Large intestine (tissue), 3 donors: ENCODE results near the gene CR2. TPM values are rescaled to one million over a fixed set of nuclear protein-coding genes. Genes with fewer than 3 reads are reported as not detected.
A peak's percentile ranks its signal among the peaks of the same experiment; 100 is the strongest.
"Not testable (repeated sequence)": the region's sequence is repeated elsewhere in the genome, so short reads cannot be mapped to it uniquely, and the experiment has no call there.

Source experiments
- DNase-seq, 2 donors: peaks; one replicate each; pipeline versions ENCODE4 v3.0.0 to v3.0.0-alpha.2; 2013
- H3K27ac ChIP-seq: one replicate; pipeline ENCODE4 v1.5.1; 2013; ENCODE audit warnings: low read length
- H3K27me3 ChIP-seq: 2 replicates; pipeline ENCODE4 v1.6.1; 2013; ENCODE audit warnings: low read length; ENCODE audit not compliant: control insufficient read depth, insufficient read depth
- H3K36me3 ChIP-seq: 2 replicates; pipeline ENCODE4 v1.6.1; 2013; ENCODE audit warnings: low read length; ENCODE audit not compliant: control insufficient read depth, insufficient read depth
- H3K4me1 ChIP-seq: one replicate; pipeline ENCODE4 v1.6.1; 2013; ENCODE audit warnings: low read length; ENCODE audit not compliant: control insufficient read depth, insufficient read depth
- H3K4me3 ChIP-seq: one replicate; pipeline ENCODE4 v1.5.1; 2013; ENCODE audit warnings: low read length
- H3K9me3 ChIP-seq: one replicate; pipeline ENCODE4 v1.6.1; 2013; ENCODE audit warnings: mild to moderate bottlenecking, low read depth, low read length, moderate library complexity; ENCODE audit not compliant: control insufficient read depth
- WGBS: methylation state at CpG from one replicate; pipeline ENCODE4 v1.1.5; 2013; ENCODE audit warnings: low lambda C conversion rate; ENCODE audit not compliant: insufficient coverage; 5-methylcytosine and 5-hydroxymethylcytosine counted together
- polyA plus RNA-seq: library from polyadenylated mRNA; unstranded; fragments of 120-200 nt; gene quantifications from one replicate; pipeline ENCODE4 v1.2.1, GENCODE V29; 2013

The CR2 gene
- polyA plus RNA-seq, 1 donor, result 0.27 TPM

- WGBS, result no CpG with 5 or more reads among the region's 28 CpGs
These were observed 30.4 kb upstream of the CR2 start for GRCh38 chr1:207423560-207424292.

GRCh38 chr1:207424570-207425131 lies 29.5 kb upstream of the CR2 start:
- no peak for DNase-seq
- Histone ChIP-seq H3K36me3 (no peaks in the 10 kb centered on the region), H3K4me1 (peaks cover 3% of the 10 kb centered on the region), H3K27ac (no peak overlapping the region), H3K9me3 (peaks cover 4% of the 10 kb centered on the region), H3K27me3 (peaks cover 2% of the 10 kb centered on the region), H3K4me3 (no peak overlapping the region)
- WGBS, result no CpG with 5 or more reads among the region's 17 CpGs

More at GRCh38 chr1:207423560-207424292, 30.4 kb upstream of the CR2 start:
- H3K27ac ChIP-seq, result no peak overlapping the region
- DNase-seq, result peak in 1 of 2 donors; percentile 34
- no peaks in the 10 kb centered on the region for H3K36me3 ChIP-seq
- peak overlapping the region; percentile 12 for H3K4me3 ChIP-seq
- peaks cover 2% of the 10 kb centered on the region for H3K27me3 ChIP-seq
- H3K9me3 ChIP-seq, result peaks cover 4% of the 10 kb centered on the region
- H3K4me1 ChIP-seq, result peaks cover 3% of the 10 kb centered on the region

DNA sequence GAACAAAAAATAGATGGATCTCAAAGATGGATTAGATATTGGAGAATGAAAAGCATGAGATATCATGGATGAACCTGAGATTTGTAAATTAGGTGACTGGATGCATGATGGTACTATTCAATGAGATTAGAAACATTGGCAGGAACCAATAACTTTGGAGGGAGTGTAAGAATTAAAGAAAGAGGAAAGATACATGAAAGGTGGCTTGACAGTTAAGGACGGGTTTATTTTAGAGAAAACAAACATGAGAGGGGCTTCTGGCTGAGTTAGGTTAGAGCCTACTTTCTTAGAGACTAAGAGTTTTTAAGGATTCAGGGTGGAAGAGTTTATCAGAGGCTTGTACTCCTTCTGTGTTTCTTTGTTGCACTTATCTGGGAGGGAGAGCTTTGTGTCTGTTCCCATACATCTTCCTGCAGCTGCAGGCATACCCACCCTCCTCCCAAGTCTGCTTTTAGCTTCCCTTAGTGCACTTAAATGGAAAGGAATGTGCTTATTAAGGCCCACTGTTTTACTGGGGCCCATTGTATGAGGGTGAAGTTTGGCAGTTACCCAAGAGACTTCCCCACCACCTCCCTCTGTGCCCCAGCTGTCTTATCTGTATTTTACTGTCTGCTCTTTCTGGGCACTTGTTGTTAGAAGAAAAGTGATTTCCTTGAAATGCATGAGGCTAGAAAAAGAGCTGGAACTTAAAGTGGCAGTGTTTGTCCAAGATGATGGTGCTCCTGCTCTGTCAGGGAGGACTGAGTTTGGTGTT lies 26.1 kb upstream of the CR2 start:
- Histone ChIP-seq H3K4me1 (peaks cover 3% of the 10 kb centered on the region), H3K27ac (no peak overlapping the region), H3K27me3 (peaks cover 2% of the 10 kb centered on the region), H3K9me3 (no peaks in the 10 kb centered on the region), H3K36me3 (no peaks in the 10 kb centered on the region), H3K4me3 (no peak overlapping the region)
- 90% methylated on average over 1 of the region's 1 CpG for WGBS
- no peak for DNase-seq

DNA sequence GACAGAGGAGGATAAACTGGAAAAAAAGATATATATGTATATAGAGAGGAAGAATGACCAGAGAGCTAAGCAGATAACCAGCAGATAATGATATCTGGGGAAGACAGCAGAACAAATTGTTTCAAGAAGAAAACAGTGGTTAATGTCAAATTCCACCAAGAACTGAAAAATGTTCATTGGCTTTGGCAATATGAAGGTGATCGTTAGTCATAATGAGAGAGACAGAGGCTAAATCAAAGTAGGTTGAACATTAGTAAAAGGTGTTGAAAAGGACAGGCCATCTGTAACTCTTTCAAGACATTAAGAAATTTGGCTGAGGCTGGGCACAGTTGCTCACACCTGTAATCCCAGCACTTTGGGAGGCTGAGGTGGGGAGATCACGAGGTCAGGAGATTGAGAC lies 25.3 kb upstream of the CR2 start:
- Histone ChIP-seq H3K27ac (no peak overlapping the region), H3K4me3 (no peak overlapping the region), H3K27me3 (peaks cover 2% of the 10 kb centered on the region), H3K4me1 (peaks cover 3% of the 10 kb centered on the region), H3K9me3 (no peaks in the 10 kb centered on the region), H3K36me3 (no peaks in the 10 kb centered on the region)
- DNase-seq, result no peak
- WGBS, result no CpG with 5 or more reads among the region's 2 CpGs

GRCh38 chr1:207429963-207430362 lies 24.2 kb upstream of the CR2 start:
- Histone ChIP-seq H3K4me1 (peaks cover 3% of the 10 kb centered on the region), H3K4me3 (no peak overlapping the region), H3K9me3 (no peaks in the 10 kb centered on the region), H3K27ac (no peak overlapping the region), H3K36me3 (no peaks in the 10 kb centered on the region), H3K27me3 (no peaks in the 10 kb centered on the region)
- 67% methylated on average over 1 of the region's 2 CpGs for WGBS
- no peak for DNase-seq

GRCh38 chr1:207430602-207431001 lies 23.5 kb upstream of the CR2 start:
- Histone ChIP-seq H3K4me3 (no peak overlapping the region), H3K27me3 (no peaks in the 10 kb centered on the region), H3K27ac (no peak overlapping the region), H3K36me3 (no peaks in the 10 kb centered on the region), H3K9me3 (no peaks in the 10 kb centered on the region), H3K4me1 (peaks cover 3% of the 10 kb centered on the region)
- WGBS, result 80% methylated on average over 1 of the region's 1 CpG
- no peak for DNase-seq

GRCh38 chr1:207431508-207431907 lies 22.6 kb upstream of the CR2 start:
- Histone ChIP-seq H3K36me3 (no peaks in the 10 kb centered on the region), H3K9me3 (no peaks in the 10 kb centered on the region), H3K4me3 (no peak overlapping the region), H3K27ac (no peak overlapping the region), H3K27me3 (no peaks in the 10 kb centered on the region), H3K4me1 (peaks cover 3% of the 10 kb centered on the region)
- no peak for DNase-seq
- WGBS, result 100% methylated on average over 2 of the region's 2 CpGs

GRCh38 chr1:207433435-207433834 lies 20.7 kb upstream of the CR2 start:
- H3K9me3 ChIP-seq, result no peaks in the 10 kb centered on the region
- no peaks in the 10 kb centered on the region for H3K27me3 ChIP-seq
- WGBS, result 80% methylated on average over 1 of the region's 3 CpGs
- DNase-seq, result no peak
- H3K4me3 ChIP-seq, result no peak overlapping the region
- H3K36me3 ChIP-seq, result no peaks in the 10 kb centered on the region
- H3K4me1 ChIP-seq, result peaks cover 1% of the 10 kb centered on the region
- peak overlapping the region; percentile 61 for H3K27ac ChIP-seq

DNA sequence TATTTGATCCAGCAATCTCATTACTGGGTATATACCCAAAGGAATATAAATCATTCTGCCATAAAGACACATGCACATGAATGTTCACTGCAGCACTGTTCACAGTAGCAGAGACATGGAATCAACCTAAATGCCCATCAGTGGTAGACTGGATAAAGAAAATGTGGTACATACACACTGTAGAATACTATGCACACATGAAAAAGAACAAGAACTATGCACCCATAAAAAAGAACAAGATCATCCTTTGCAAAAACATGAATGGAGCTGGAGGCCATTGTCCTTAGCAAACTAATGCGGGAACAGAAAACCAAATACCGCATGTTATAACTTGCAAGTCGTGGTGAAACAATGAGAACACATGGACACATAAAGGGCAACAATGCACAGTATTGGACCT lies 17.4 kb upstream of the CR2 start:
- H3K27me3 ChIP-seq, H3K36me3 ChIP-seq, H3K4me3 ChIP-seq, H3K9me3 ChIP-seq, DNase-seq, H3K4me1 ChIP-seq, H3K27ac ChIP-seq: not testable (repeated sequence)
- WGBS, result no CpG with 5 or more reads among the region's 3 CpGs

- H3K27me3 ChIP-seq, result peaks cover 10% of the 10 kb centered on the region
- WGBS, result no CpG with 5 or more reads among the region's 2 CpGs
- no peak for DNase-seq
- H3K27ac ChIP-seq, result no peak overlapping the region
- no peaks in the 10 kb centered on the region for H3K4me1 ChIP-seq
- H3K9me3 ChIP-seq, result no peaks in the 10 kb centered on the region
- H3K4me3 ChIP-seq, result no peak overlapping the region
- no peaks in the 10 kb centered on the region for H3K36me3 ChIP-seq
These were observed 13.5 kb upstream of the CR2 start for GRCh38 chr1:207440626-207441025.
